Stimulated activated CD4-positive, alpha-beta T cell treated with anti-CD3 and anti-CD28 coated beads, Interleukin-12 subunit alpha, Interleukin-12 subunit beta, amount 100 ng/mL, for 4 hours (primary cell): ENCODE results near the gene HOXB13.
A peak's percentile ranks its signal among the peaks of the same experiment; 100 is the strongest.

Experiments used
- DNase-seq: peaks from one replicate; pipeline ENCODE4 v3.0.0-alpha.2; 2020

The HOXB13 gene

DNA sequence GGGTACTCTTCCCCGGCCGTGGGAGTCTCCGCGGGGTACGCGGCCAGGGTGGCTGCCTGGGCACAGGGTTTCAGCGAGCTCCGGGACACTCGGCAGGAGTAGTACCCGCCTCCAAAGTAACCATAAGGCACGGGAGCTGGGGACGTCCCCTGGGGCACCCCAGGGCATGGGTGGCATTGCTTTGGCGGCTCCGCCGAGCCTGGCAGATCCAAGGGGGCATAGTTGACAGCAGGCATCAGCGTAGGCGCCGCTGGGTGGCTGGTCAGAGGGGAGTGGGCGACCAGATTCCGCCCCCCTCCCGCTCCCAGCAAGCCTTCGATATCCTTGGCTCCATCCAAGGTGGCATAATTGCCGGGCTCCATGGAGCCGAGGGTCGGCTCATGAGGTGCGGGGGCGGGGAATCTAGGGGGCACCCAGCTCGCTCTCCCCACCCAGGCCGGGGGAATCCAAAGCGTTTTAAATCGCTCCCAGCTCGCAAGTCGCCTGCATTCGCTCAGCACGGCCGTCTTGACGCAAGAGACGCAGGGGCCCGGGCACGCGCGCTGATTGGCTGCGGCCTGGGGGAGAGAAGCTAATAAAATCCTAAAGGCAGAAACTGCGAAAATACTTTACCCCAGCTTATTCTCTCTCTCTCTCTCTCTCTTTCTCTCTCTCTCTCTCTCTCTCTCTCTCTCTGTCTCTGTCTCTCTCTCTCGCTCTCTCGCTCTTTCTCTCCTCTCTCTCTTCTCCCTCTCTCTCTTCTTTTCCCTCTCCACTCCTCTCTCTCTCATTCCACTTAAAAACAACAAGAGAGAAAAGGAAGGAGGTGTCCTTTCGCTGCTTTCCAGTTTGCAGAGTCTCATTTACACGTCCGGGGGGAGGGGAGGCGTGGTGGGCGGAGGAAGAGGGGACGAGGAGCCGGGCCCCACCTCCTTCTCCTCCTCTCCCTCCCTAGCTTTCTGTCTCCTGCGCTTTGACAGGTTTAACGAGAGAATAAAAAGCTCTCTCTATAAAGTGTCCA lies at the start of gene HOXB13:
Gene HOXB13, minus strand, starts transcription at position 519 of the 1,000 bp plus-strand sequence. Its CDS starts 157 bp downstream, at position 362.
- peak; percentile 41 for DNase-seq

GRCh38 chr17:48776602-48777001 lies 48.1 kb upstream of the HOXB13 start:
- no peak for DNase-seq

DNA sequence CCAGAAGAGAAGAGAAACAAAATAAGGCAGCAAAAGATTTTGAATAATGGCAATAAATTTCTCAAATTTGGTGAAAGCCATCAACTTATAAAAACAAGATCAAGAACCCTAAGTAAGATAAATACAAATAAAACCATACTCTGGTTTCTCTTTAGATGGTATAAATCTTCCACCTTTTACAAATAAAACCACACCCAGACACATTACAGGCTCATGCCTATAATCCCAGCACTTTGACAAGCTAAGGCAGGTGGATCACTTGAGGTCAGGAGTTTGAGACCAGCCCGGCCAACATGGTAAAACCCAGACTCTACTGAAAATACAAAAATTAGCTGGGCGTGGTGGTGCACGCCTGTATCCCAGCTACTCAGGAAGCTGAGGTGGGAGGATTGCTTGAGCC lies 44.7 kb upstream of the HOXB13 start:
- no peak for DNase-seq

DNA sequence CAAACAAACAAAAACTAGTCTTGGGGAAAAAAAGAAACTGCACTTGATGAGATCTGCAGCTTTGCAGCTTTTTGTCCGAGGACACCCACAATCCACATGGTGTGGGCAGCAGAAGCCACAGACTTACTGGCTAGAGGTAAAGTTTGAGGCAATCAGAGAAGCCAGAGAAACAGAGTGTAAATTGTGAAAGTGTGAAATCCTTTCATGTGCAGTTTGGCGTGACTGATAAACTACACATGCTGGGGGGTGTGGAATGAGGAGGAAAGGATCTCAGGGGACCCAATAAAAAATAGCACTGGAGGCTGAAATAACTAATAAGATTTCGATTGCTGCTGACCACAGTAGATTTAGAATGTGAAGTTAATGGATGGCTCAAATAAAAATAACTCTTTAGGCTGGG lies 42.4 kb upstream of the HOXB13 start:
- no peak for DNase-seq

DNA sequence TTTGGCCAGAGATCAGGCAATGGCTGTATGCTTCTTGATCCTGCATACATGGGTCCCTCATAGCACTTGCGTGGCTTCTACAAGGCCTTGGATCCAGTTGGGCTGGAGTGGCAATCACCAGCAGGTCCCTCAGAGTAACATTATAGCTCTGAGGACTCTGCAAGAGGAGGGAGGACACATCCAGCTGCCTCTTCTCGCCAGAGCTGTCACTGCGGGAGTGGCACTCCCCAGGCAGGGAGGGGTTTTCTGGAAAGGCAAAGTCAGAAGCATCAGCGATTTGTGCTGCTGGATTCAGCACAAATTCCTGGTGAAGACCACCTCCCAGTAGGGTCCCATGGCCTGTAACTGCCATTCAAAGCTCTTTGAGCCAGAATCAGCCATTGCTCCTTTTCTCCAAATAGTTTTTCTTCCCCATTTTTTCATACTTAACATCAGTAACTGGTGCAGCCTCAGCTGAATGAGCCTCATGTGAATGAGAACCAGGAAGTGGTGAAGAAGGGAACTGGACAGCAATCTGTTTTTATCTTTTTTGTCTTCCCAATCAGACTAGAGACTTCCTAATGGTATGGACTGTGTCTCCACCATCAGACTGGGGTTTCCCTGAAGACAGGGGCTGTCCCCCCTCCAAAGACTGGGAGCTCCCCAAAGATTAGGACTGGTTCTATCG lies 40.6 kb upstream of the HOXB13 start:
- no peak for DNase-seq

GRCh38 chr17:48767263-48767774 lies 38.8 kb upstream of the HOXB13 start:
- no peak for DNase-seq

DNA sequence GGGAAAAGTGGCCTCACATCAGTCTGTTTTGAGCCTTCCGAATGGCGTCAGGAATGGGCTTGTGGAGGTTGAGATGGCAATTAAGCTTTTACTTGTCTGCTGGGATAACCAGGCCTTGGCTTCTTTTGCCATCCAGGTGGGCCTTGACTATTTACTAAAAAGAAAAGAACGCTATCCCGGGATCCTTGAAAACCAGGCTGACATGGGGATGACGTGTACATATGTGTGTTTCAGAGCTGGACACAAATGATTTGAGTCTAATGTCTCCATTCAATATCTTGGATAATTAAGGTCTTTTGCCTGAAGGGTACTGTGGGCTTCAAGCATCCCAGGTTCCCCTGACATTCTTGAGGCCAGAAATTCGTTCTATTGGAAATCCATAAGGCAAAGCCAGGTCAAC lies 32.6 kb upstream of the HOXB13 start:
- DNase-seq = no peak

GRCh38 chr17:48760411-48760810 lies 31.9 kb upstream of the HOXB13 start:
- DNase-seq = no peak

DNA sequence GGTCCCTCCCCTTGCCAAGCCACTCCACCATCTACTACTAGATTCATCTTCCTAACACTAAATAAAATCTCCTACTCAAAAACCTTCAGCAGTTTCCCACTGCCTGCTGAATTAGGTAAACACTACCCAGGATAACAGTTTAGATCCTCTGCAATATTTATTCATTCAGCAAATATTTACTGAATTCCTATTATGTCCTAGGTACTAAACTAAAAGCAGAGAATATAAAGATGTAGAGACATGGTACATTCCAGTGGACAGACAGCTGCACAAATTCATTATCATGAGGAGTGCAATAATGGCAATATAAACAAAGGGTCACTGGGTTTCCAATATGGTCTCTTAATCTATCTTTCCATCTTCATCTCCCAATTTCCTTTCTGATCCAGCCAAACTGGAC lies 30.7 kb upstream of the HOXB13 start:
- no peak for DNase-seq

DNA sequence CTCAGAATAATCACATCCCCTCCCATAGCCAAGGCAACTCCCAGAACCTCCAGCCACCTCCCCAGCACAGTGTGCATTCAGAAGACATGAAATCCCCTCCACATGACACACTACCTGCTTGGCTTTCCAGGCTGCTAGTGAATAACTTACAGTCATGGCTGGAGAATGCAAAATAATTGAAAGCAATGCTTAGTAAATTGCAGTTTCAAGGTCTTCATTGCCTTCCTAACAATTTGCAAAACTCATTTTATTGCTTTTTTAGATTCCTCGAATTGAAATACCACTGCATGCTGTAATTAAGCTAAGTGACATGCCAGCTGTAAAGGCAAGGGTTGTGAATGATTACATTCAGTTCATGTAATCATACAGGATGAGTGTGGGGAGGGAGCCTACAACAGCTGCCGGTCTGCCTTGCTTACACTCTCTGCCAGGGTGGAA lies 29.0 kb upstream of the HOXB13 start:
- DNase-seq = no peak

DNA sequence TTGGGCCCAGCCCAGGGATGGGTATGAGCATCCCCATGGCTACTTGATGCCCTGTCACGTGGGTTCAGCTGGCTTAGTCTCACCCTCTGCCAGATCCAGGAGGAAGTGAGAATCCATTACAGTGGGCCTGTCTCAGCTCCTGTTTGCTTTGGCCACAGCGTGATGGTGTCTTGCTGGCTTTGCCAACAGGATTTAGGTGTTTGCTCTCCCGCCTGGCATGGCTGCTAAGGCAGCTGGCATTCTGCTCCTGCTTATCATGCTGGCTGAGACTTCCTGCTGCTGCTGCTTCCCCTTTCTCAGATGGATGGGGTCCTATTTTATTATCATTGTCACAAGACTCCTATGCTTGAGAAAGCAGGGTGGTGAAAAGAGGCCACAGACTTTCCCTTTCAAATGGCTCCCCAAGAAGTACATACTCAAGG lies 28.3 kb upstream of the HOXB13 start:
- DNase-seq = no peak

GRCh38 chr17:48755356-48755755 lies 26.8 kb upstream of the HOXB13 start:
- DNase-seq = no peak

DNA sequence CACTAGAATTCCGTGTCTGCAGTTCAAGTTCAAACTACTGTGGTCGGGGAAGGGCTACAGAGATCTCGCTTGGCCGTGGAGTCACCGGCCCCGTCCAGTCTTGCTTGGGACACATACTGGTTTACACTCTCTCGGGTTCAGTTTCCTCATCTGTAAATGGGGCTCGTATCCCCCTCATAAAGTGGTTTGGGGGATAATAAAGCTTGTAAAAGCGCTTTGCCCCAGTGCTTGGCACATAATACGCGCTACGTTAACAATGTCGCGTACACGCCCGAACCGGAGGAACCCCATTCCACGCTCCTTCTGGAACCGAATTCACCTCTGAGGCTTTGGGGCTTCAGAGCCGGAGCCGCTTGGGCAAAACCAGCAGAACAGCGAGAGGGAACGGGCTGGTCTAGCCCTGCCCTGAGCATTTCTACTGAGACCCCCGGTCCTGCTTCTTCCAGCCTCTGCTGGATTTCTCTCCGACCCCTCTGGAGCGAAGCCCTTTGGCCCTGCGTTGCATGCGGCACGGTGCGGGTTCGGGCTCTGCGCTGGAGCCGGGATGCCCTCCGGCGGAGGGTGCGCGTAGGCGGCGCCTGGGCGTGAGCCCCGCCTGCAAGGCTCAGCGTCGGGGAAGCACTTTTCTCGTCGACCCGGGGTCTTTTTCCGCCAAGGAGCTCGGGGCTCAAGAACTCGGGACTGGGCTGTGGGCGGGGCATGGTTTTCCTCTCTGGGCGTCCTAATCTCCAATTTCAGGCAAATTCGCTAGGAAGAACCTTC lies 26.1 kb upstream of the HOXB13 start:
- DNase-seq = no peak

DNA sequence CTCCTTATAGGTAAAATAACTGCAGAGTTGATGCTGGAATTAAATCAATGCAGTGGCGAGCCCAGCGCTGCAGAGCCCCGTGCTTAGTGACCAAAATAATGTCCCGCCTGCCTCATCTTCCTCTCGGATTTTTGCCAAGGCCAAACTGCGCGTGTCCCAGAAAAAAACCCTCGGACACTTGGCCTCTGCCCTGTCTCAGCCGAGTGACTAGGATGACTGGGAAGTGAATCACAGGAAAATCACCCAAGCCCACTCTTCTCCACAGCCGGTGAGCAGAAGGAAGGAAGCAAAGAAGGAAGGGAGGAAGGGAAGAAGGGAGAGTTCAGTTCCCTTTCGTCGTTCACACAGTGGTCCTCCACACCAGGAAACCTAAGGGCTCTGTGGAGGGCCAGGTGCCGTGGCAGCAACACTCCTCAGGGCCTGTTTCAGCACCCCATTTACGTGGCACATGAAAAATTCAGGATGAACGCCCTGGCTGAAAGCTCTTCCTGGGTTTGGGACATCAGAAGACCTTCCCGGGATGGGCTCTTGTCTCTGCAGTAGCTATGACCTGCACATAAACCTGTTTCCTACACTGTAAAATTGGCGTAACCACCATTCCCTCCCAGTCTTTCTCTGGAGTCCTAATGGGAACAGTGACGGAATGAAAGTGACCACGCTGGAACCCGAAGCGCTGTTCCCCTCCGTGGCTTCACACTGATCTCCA lies 25.4 kb upstream of the HOXB13 start:
- no peak for DNase-seq

DNA sequence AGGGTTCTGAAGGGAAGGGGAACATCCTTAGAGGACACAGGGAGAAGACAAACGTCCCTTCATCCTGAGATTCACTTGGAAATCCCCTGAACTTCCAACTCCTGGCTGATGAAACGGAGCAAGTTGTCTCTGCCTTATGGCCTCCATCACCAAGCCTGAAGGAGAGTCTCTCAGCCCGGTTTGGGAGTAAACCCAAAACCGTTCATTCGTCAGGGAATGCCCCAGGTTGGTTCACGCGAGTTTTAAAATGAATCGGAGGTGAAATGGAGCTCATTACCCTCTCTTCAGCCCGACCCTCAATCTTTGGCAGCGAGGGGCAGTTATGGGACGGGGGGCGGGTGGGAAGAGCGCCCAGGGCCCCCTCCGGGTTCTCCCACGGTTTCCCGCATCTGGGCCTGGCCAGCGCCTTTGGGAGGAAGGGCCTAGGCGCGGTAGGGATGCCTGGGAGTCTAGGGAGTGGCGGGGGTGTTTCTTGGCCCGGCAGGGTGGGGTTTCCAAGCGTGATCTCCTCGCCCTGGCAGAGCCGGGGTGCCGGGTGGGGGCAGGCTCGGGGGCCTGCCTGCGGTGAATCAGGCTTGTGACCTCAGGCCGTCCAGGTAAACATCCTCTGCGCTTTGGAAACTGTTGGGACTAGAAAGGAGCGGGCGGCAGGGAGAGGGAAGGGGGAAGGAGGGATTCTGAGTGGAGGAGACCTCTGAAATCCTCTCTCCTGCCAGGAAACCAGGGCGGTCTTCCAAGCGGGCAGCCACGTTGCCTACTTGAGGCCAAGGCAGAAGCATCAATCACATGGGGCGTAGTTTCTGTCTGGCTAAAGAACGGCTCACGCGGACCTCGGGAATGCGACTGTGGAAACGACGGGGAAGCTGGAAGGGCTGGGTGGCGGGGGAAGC lies 24.1 kb upstream of the HOXB13 start:
- no peak for DNase-seq

DNA sequence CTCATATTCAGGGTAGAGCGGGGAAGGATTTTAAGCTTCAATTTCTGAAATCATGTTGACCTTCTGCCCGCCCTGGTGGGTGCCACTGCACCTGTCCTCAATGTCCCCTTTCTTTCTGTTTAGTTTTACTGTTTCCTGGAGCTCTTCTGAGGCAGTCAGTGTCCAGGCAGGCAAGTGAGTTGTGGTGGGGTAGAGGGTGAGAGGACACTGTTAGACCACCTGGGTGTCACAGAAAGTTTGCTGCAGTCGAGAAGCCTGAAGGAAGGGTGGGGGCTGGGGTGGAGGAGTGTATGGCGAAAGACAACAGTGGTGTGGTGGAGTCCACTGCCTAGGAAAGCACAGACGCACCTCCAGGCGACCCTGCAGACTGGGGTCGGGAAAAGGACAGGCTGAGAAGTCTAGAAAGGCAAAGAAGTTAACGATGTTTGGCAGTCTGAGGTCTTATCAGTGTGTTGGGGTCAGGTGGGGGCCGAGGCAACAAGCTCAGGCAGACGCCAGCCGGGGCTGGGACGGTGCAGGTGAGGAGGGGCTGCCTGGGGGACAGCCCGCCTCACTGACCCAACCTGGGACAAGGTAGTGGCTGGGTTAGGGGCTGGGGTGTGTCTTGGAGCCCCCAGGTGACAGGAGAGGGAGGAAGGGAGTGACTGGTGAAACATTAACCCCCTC lies 23.3 kb upstream of the HOXB13 start:
- no peak for DNase-seq

GRCh38 chr17:48751172-48751571 lies 22.6 kb upstream of the HOXB13 start:
- no peak for DNase-seq

DNA sequence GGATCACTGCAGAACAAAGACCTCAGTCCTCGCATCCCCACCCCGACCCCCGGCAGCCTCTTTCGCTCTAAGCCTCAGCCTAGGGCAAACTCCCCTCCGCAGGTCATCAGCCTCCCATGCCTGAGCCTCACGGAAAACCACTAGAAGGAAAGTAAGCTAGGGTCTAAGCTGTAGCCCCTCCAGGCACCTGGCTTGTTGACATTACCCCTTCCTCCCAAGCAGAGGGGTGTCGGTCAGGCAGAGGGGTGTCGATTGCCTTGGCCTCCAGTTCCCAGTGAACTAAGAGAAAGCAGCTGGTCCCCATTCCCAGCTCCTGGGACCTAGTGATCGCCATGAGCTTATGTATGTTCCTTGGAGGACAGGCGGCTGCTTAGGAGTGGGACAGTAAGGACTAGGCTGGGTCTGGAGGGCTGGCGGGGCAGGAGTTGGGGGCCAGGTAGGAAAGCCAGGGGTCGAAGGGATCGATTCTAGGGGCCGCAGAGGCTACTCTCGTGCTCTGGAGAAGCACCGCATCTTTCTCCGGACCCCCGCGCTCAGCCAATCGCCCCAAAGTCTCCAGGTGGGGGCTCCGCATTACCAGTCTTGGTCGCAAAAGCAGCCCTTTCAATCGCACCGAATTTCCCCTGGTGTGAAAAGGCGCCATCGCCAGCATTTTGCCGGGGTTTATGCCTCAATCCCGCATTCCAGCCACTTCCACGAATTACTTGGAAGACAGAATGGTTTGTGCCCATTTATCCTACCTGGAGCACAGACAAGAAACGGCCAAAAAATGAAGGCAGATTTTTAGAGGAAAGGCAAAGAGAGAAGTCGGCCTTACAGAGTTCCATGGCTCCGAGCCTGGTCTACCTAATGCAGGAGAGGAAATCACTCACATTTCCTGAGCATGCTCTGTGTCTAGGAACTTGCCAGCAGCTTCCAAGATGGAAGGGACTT lies 21.3 kb upstream of the HOXB13 start:
- DNase-seq = no peak
